SK-N-SH (cell line): ENCODE measurements around the gene MARK4. TPM values are rescaled to one million over a fixed set of nuclear protein-coding genes. Genes with fewer than 3 reads are reported as not detected.

Experiments
- CTCF ChIA-PET: fragments of 300-600, 350-600 bp; formaldehyde crosslinking; extraction: SDS; loops from one replicate; lab custom pipeline; 2021; lab: Yijun Ruan, JAX
- POLR2A ChIA-PET: fragments of 350-600 bp; sonication (Branson Sonifier 250); formaldehyde crosslinking; extraction: SDS; loops from one replicate; lab custom pipeline; 2020; ENCODE audit warnings: antibody characterized with exemption, inconsistent platforms; lab: Yijun Ruan, JAX
- DNase-seq: peaks from one replicate; pipeline ENCODE4 v3.0.0; 2012
- H2AFZ ChIP-seq: fragments of 200-600 bp; sonication (generic); 2 replicates; pipeline ENCODE4 v1.8.1; 2016; ENCODE audit warnings: antibody characterized with exemption, mild to moderate bottlenecking, low read depth
- H3F3A ChIP-seq: fragments of 200-600 bp; sonication (generic); replicated peaks from 2 replicates; pipeline ENCODE3; 2016; ENCODE audit warnings: antibody characterized with exemption, mild to moderate bottlenecking; ENCODE audit not compliant: insufficient read depth
- H3K27ac ChIP-seq, 2 experiments: fragments of 200-500 bp in 1 of 2; fragments of 200-600 bp in 1 of 2; sonication (Bioruptor generic) in 1 of 2; sonication (generic), shearing (Covaris generic) in 1 of 2; 2 replicates each; pipeline versions ENCODE4 v1.5.1 to v1.6.1; 2014 to 2016; ENCODE audit warnings: low read depth in 2 of 2, inconsistent platforms in 1 of 2, low read length in 1 of 2, mild to moderate bottlenecking in 1 of 2, mixed read lengths in 1 of 2
- H3K27me3 ChIP-seq: fragments of 200-600 bp; sonication (generic), shearing (Covaris generic); 2 replicates; pipeline ENCODE4 v1.6.1; 2016; ENCODE audit warnings: mixed run types; ENCODE audit not compliant: insufficient read depth
- H3K36me3 ChIP-seq, 2 experiments: fragments of 200-500 bp in 1 of 2; fragments of 200-600 bp in 1 of 2; sonication (Bioruptor generic) in 1 of 2; sonication (generic) in 1 of 2; replicated peaks in 1 of 2; 2 replicates each; pipeline versions ENCODE3 to v1.5.1; 2014 to 2016; ENCODE audit warnings: low read length in 1 of 2, mild to moderate bottlenecking in 1 of 2; ENCODE audit not compliant: insufficient read depth in 2 of 2, control insufficient read depth in 1 of 2
- H3K4me1 ChIP-seq, 2 experiments: fragments of 200-500 bp in 1 of 2; fragments of 200-600 bp in 1 of 2; sonication (Bioruptor generic) in 1 of 2; sonication (generic), shearing (Covaris generic) in 1 of 2; 2 replicates each; pipeline versions ENCODE4 v1.5.1 to v1.6.1; 2014 to 2016; ENCODE audit warnings: low read depth in 1 of 2, low read length in 1 of 2, mixed run types in 1 of 2; ENCODE audit not compliant: insufficient read depth in 2 of 2, control insufficient read depth in 1 of 2
- H3K4me2 ChIP-seq: fragments of 200-600 bp; sonication (generic), shearing (Covaris generic); 2 replicates; pipeline ENCODE4 v1.6.1; 2017; ENCODE audit warnings: mixed run types
- H3K4me3 ChIP-seq, 2 experiments: fragments of 200-500 bp in 1 of 2; fragments of 200-600 bp in 1 of 2; sonication (Bioruptor generic) in 1 of 2; sonication (generic), shearing (Covaris generic) in 1 of 2; 2 replicates each; pipeline versions ENCODE4 v1.5.1 to v1.8.1; 2014 to 2016; ENCODE audit warnings: low read depth in 2 of 2, inconsistent platforms in 1 of 2, low read length in 1 of 2, mild to moderate bottlenecking in 1 of 2, mixed read lengths in 1 of 2, moderate library complexity in 1 of 2
- H3K79me2 ChIP-seq: fragments of 200-600 bp; sonication (generic); 2 replicates; pipeline ENCODE4 v1.8.1; 2017; ENCODE audit warnings: mild to moderate bottlenecking; ENCODE audit not compliant: insufficient read depth
- H3K9ac ChIP-seq: fragments of 200-600 bp; sonication (generic); 2 replicates; pipeline ENCODE4 v1.6.1; 2017; ENCODE audit warnings: mixed run types
- H3K9me2 ChIP-seq: fragments of 200-600 bp; sonication (generic); 2 replicates; pipeline ENCODE4 v1.6.1; 2017; ENCODE audit warnings: mixed run types
- H3K9me3 ChIP-seq: fragments of 200-600 bp; sonication (generic); 2 replicates; pipeline ENCODE4 v1.6.1; 2017; ENCODE audit warnings: mixed run types, mild to moderate bottlenecking, moderate library complexity
- H4K20me1 ChIP-seq: fragments of 200-600 bp; sonication (generic); 2 replicates; pipeline ENCODE4 v1.6.1; 2017; ENCODE audit warnings: mild to moderate bottlenecking, mixed run types; ENCODE audit not compliant: insufficient read depth
- EP300 ChIP-seq, 2 experiments: IDR thresholded peaks; 2 replicates each; pipeline versions ENCODE4 v1.4.0 to v1.6.1; 2012; ENCODE audit warnings: borderline replicate concordance in 1 of 2, low read depth in 1 of 2, low read length in 1 of 2
- EZH2phosphoT487 ChIP-seq: fragments of 200-600 bp; sonication (generic); IDR thresholded peaks from 2 replicates; pipeline ENCODE4 v1.6.1; 2017; ENCODE audit warnings: low read depth, mixed run types, mild to moderate bottlenecking, antibody characterized with exemption, moderate library complexity, borderline replicate concordance
- MEF2A ChIP-seq: IDR thresholded peaks from 2 replicates; pipeline ENCODE4 v1.4.0; 2012; ENCODE audit warnings: low read depth, borderline replicate concordance
- MXI1 ChIP-seq: IDR thresholded peaks from 2 replicates; pipeline ENCODE4 v1.6.1; 2012; ENCODE audit warnings: mild to moderate bottlenecking, low read depth, low read length, improper control_type of control experiment
- NFIC ChIP-seq: IDR thresholded peaks from 2 replicates; pipeline ENCODE4 v1.4.0; 2012; ENCODE audit warnings: borderline replicate concordance
- POLR2AphosphoS5 ChIP-seq: IDR thresholded peaks from 2 replicates; pipeline ENCODE4 v1.6.1; 2012; ENCODE audit warnings: low read depth, low read length
- RAD21 ChIP-seq: IDR thresholded peaks from 2 replicates; pipeline ENCODE4 v1.6.1; 2012; ENCODE audit warnings: mild to moderate bottlenecking, low read length
- SMC3 ChIP-seq: IDR thresholded peaks from 2 replicates; pipeline ENCODE4 v1.6.1; 2012; ENCODE audit warnings: low read depth, low read length, improper control_type of control experiment
- YY1 ChIP-seq: IDR thresholded peaks from 2 replicates; pipeline ENCODE4 v1.4.0; 2012; ENCODE audit warnings: low read depth, mild to moderate bottlenecking
- WGBS: methylation state at CpG from one replicate; pipeline ENCODE4 v1.1.6; 2017; ENCODE audit warnings: low lambda C conversion rate; 5-methylcytosine and 5-hydroxymethylcytosine counted together
- polyA plus RNA-seq, 3 experiments: library from polyadenylated mRNA; depleted of rRNA; stranded (reverse); fragments of >200 nt; gene quantifications; 2 replicates each; pipeline ENCODE4 v1.2.3, GENCODE V29; 2012
- TF ChIP-seq, protein P1 (sequence below): IDR thresholded peaks from 2 replicates; pipeline ENCODE4 v1.6.1; 2012; ENCODE audit warnings: mild to moderate bottlenecking, low read depth, low read length, moderate library complexity
- TF ChIP-seq, protein P2 (sequence below): IDR thresholded peaks from 2 replicates; pipeline ENCODE4 v1.4.0; 2012; ENCODE audit warnings: low read depth

Gene MARK4
- polyA plus RNA-seq, 1 of the 3 experiments (the other 2 are of a cell fraction): 16.3 TPM

DNA sequence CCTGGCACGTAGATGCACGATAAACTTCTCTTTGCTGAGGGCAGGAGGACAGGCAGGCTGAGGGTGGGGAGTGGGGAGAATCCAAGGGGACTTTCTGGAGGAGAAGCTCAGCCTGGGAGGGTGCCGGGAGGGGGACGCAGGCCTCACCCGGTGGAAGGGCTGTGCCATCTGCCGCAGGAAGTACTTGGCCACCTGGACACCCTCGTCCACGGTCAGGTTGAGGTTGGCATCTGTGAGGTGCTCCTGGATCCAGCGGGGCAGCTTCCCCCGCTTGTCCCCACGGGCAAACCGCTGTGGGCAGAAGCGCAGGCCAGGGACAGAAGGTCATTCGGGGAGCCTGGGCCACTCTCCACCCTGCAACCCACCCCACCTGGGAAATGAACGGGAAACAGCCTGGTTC lies 101.0 kb downstream of the MARK4 start (continued):
- TF ChIP-seq, protein P1, sequence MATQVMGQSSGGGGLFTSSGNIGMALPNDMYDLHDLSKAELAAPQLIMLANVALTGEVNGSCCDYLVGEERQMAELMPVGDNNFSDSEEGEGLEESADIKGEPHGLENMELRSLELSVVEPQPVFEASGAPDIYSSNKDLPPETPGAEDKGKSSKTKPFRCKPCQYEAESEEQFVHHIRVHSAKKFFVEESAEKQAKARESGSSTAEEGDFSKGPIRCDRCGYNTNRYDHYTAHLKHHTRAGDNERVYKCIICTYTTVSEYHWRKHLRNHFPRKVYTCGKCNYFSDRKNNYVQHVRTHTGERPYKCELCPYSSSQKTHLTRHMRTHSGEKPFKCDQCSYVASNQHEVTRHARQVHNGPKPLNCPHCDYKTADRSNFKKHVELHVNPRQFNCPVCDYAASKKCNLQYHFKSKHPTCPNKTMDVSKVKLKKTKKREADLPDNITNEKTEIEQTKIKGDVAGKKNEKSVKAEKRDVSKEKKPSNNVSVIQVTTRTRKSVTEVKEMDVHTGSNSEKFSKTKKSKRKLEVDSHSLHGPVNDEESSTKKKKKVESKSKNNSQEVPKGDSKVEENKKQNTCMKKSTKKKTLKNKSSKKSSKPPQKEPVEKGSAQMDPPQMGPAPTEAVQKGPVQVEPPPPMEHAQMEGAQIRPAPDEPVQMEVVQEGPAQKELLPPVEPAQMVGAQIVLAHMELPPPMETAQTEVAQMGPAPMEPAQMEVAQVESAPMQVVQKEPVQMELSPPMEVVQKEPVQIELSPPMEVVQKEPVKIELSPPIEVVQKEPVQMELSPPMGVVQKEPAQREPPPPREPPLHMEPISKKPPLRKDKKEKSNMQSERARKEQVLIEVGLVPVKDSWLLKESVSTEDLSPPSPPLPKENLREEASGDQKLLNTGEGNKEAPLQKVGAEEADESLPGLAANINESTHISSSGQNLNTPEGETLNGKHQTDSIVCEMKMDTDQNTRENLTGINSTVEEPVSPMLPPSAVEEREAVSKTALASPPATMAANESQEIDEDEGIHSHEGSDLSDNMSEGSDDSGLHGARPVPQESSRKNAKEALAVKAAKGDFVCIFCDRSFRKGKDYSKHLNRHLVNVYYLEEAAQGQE: no peak
- TF ChIP-seq YY1: no peak
- TF ChIP-seq MEF2A: no peak
- TF ChIP-seq, protein P2, sequence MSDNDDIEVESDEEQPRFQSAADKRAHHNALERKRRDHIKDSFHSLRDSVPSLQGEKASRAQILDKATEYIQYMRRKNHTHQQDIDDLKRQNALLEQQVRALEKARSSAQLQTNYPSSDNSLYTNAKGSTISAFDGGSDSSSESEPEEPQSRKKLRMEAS: no peak
- no peak for TF ChIP-seq NFIC

DNA sequence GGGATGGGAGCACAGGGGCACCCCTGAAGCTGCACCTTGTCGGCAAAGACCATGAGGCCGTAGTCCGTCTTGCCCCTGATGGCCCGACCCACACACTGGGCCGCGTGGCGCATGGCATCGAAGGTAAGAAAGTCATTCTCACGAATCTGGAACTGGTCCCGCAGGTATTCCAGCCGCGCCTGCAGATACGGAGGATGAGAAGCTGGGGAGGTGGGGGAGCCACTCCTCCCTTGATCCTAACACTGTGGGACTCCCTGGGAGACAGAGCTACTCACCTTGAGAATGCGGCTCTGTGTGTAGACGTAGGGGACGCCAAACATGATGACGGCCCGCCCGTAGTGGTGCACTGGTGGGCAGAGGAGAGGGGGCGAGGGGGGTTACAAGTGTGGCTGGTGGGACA lies 101.4 kb downstream of the MARK4 start:
- ChIA-PET CTCF (interaction anchor here (5.1 kb wide), 1 partner anchor 14 kb away, joined by 30 read pairs; no protein-coding TSS in a partner anchor), POLR2A (interaction anchor here (0.9 kb wide), 1 partner anchor 10 kb away, joined by 3 read pairs; no protein-coding TSS in a partner anchor)
- Histone ChIP-seq H4K20me1 (no peaks in the 10 kb centered on the region), H3K36me3 (peaks cover 14 to 48% of the 10 kb centered on the region in 2 experiments), H3K9me3 (no peaks in the 10 kb centered on the region), H3K27me3 (no peaks in the 10 kb centered on the region), H3K9ac (no peak overlapping the region), H3K9me2 (no peaks in the 10 kb centered on the region), H2AFZ (no peak overlapping the region), H3K27ac (no peak overlapping the region), H3K4me2 (no peak overlapping the region), H3K4me3 (no peak overlapping the region), H3F3A (peaks cover 3% of the 10 kb centered on the region), H3K79me2 (no peaks in the 10 kb centered on the region), H3K4me1 (no peaks in the 10 kb centered on the region; a peak in 1 of 4 replicates)
- TF ChIP-seq RAD21: no peak
- no peak for TF ChIP-seq MXI1
- no peak for TF ChIP-seq EP300 (IDR thresholded peaks at IDR 0.05; ENCODE audit: borderline replicate concordance in 1 of 2, low read depth in 1 of 2, low read length in 1 of 2)
- TF ChIP-seq SMC3: no peak
- no peak for TF ChIP-seq POLR2AphosphoS5
- TF ChIP-seq EZH2phosphoT487: no peak
- TF ChIP-seq, protein P1: no peak
- DNase-seq: no peak
- WGBS: 97% methylated on average over 12 of the region's 20 CpGs
